Panc1 (cell line): ENCODE measurements around the gene ITGA3.

Experiments
- CTCF ChIP-seq: fragments of 450-650 bp; IDR thresholded peaks from 2 replicates; pipeline ENCODE4 v1.5.1; 2017; ENCODE audit warnings: mild to moderate bottlenecking
- REST ChIP-seq, 2 experiments: IDR thresholded peaks; 2 replicates each; pipeline ENCODE4 v1.6.1; 2011 to 2012; ENCODE audit warnings: low read depth in 2 of 2, control low read depth in 1 of 2, low read length in 1 of 2, mild to moderate bottlenecking in 1 of 2, moderate library complexity in 1 of 2; ENCODE audit not compliant: insufficient read depth in 1 of 2
- SIN3A ChIP-seq: IDR thresholded peaks from 2 replicates; pipeline ENCODE4 v1.6.1; 2012; ENCODE audit warnings: low read depth, mild to moderate bottlenecking, low read length, moderate library complexity, borderline replicate concordance; ENCODE audit not compliant: insufficient read depth
- TCF7L2 ChIP-seq: IDR thresholded peaks from 2 replicates; pipeline ENCODE4 v1.6.1; 2011; ENCODE audit warnings: mild to moderate bottlenecking, low read depth, low read length, inconsistent platforms

- no peak for TF ChIP-seq CTCF
- TF ChIP-seq SIN3A: no peak
- TF ChIP-seq REST (IDR thresholded peaks at IDR 0.05; ENCODE audit: insufficient read depth in 1 of 2, low read depth in 2 of 2, low read length in 1 of 2): no peak
- no peak for TF ChIP-seq TCF7L2
Observed at GRCh38 chr17:50047083-50047482, 8.8 kb upstream of the ITGA3 start.
